GM19397 (cell line): Measurements from ENCODE around the gene HHAT.

Experiments used
- ATAC-seq: cut with Tn5 transposase; IDR thresholded peaks from one replicate; pipeline ENCODE4 v1.9.1; 2021; ENCODE audit warnings: mild to moderate bottlenecking, moderate library complexity; ENCODE audit not compliant: unreplicated experiment

HHAT gene

GRCh38 chr1:210437111-210437510 is 108.4 kb downstream of the HHAT start:
- ATAC-seq = no peak

GRCh38 chr1:210437781-210438180 is 109.1 kb downstream of the HHAT start:
- no peak for ATAC-seq

- ATAC-seq = no peak
Measured at GRCh38 chr1:210438928-210439841, 110.5 kb downstream of the HHAT start.

GRCh38 chr1:210440081-210440480 is 111.4 kb downstream of the HHAT start:
- no peak for ATAC-seq

GRCh38 chr1:210441028-210441427 is 112.3 kb downstream of the HHAT start:
- ATAC-seq = no peak

- ATAC-seq = no peak
Measured at GRCh38 chr1:210445485-210445884, 116.8 kb downstream of the HHAT start.

GRCh38 chr1:210445931-210446330 is 117.2 kb downstream of the HHAT start:
- ATAC-seq = no peak

GRCh38 chr1:210446479-210446878 is 117.8 kb downstream of the HHAT start:
- no peak for ATAC-seq

- no peak for ATAC-seq
Measured at GRCh38 chr1:210447456-210448057, 118.9 kb downstream of the HHAT start.

- ATAC-seq = no peak
Measured at GRCh38 chr1:210448297-210448892, 119.7 kb downstream of the HHAT start.

GRCh38 chr1:210455840-210456603 is 127.3 kb downstream of the HHAT start:
- ATAC-seq = no peak

GRCh38 chr1:210456731-210457255 is 128.1 kb downstream of the HHAT start:
- ATAC-seq = no peak

GRCh38 chr1:210457568-210457967 is 128.9 kb downstream of the HHAT start:
- no peak for ATAC-seq

GRCh38 chr1:210464519-210465039 is 135.9 kb downstream of the HHAT start:
- ATAC-seq = no peak

- no peak for ATAC-seq
Measured at GRCh38 chr1:210465150-210465549, 136.4 kb downstream of the HHAT start.

- no peak for ATAC-seq
Measured at GRCh38 chr1:210467440-210468043, 138.8 kb downstream of the HHAT start.

GRCh38 chr1:210469441-210469840 is 140.7 kb downstream of the HHAT start:
- no peak for ATAC-seq

- no peak for ATAC-seq
Measured at GRCh38 chr1:210475321-210475720, 146.6 kb downstream of the HHAT start.

GRCh38 chr1:210475806-210476205 is 147.1 kb downstream of the HHAT start:
- ATAC-seq = no peak

- ATAC-seq = no peak
Measured at GRCh38 chr1:210476730-210477129, 148.0 kb downstream of the HHAT start.
